HFF-Myc (cell line): ENCODE data around the gene SDHC.
"Not testable (repeated sequence)": the region's sequence is repeated elsewhere in the genome, so short reads cannot be mapped to it uniquely, and the experiment has no call there.

Experiments used
- DNase-seq: peaks from one replicate; pipeline ENCODE4 v3.0.0-alpha.2; 2011; ENCODE audit warnings: low read depth; ENCODE audit errors: extremely low read depth
- H3K4me3 ChIP-seq: replicated peaks from 2 replicates; pipeline ENCODE4 v1.5.1; 2011; ENCODE audit warnings: low read depth, mild to moderate bottlenecking, control low read depth, low read length
- TF ChIP-seq, protein P1 (sequence below): IDR thresholded peaks from 2 replicates; pipeline ENCODE4 v1.5.1; 2012; ENCODE audit warnings: mild to moderate bottlenecking, low read depth, low read length, control low read depth; ENCODE audit errors: missing control alignments

SDHC gene

DNA sequence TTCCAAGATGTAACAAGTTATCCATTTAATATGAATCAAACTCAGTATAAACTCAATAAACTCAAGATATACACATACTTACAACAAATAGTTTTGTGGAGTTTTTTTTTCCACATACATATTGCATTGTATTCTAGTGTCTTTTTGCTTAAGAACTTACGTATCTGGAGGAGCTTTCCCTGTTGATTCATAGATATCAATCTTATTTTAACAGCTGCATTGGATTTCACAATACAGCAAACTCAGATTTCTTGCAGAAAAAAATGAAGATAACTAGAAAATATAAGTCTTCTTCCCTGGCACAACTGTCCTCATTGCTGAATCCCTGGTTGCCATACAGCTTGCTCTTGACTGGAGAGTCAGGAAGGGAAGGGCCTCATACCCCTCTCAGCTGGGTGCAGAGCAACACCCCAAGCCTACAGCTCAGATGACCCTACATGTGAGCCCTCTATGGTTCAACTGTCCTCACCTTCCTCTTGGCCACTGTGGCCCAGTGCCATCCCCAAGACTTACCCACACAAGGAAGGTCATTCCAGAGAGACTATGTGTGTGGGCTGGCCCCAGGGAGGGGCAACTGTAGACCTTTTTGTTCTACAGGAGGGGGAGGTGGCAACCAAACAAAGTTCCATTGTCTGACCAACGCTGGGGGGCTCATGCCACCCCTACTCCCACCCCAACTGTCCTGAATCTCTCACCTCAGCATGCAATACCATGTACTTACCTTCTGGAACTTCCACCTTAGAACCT lies 6.1 kb upstream of the SDHC start:
- H3K4me3 ChIP-seq = no peak overlapping the region
- TF ChIP-seq, protein P1, sequence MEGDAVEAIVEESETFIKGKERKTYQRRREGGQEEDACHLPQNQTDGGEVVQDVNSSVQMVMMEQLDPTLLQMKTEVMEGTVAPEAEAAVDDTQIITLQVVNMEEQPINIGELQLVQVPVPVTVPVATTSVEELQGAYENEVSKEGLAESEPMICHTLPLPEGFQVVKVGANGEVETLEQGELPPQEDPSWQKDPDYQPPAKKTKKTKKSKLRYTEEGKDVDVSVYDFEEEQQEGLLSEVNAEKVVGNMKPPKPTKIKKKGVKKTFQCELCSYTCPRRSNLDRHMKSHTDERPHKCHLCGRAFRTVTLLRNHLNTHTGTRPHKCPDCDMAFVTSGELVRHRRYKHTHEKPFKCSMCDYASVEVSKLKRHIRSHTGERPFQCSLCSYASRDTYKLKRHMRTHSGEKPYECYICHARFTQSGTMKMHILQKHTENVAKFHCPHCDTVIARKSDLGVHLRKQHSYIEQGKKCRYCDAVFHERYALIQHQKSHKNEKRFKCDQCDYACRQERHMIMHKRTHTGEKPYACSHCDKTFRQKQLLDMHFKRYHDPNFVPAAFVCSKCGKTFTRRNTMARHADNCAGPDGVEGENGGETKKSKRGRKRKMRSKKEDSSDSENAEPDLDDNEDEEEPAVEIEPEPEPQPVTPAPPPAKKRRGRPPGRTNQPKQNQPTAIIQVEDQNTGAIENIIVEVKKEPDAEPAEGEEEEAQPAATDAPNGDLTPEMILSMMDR = no peak

DNA sequence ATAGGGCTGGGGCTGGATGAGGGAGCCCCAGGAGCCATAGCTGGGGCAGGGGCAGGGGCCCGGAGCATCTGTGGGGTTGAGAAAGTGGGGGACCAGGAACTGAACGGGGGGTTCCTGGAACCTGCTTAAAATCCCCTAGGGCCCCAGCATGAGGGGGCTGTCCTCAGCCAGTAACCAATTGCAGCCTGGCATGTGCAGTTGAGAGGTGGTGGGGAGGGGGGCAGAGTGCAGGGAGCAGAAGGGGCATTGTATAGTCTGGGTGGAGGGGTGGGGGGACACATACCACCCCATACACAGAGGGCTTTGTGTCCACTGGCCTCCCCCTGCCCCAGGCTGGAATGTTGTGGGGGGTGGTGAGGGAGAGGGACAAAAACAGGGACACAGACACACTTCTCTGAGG lies 4.3 kb upstream of the SDHC start, which contains the start of gene MPZ:
Gene MPZ (minus strand): TSS at position 101 of the 400 bp plus-strand sequence. CDS start 63 bp downstream, at position 38.
- DNase-seq = no peak
- TF ChIP-seq, protein P1 = no peak
- H3K4me3 ChIP-seq = no peak within 1 kb of the TSS

More for the DNA sequence above, 6.1 kb upstream of the SDHC start:
- DNase-seq = no peak

DNA sequence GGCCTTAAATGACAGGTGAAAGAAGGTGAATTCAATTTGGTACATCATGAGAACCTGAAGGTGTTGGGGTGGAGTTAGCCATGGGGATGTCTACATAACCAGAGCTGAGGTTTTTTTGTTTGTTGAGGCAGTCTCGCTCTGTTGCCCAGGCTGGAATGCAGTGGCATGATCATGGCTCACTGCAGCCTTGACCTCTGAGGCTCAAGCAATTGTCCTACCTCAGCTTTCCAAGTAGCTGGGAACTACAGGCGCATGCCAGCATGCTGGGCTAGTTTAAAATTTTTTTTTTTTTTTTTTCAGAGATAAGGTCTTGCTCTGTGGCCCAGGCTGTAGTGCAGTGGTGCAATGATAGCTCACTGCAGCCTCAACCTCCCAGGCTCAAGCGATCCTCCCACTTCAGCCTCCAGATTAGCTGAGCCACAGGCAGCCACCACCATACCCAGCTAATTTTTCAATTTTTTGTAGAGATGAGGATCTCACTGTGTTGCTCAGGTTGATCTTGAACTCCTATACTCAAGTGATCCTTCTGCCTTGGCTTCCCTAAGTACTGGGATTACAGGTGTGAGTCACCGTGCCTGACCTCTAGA lies 2.5 kb upstream of the SDHC start:
- DNase-seq = no peak
- TF ChIP-seq, protein P1 = no peak
- no peak overlapping the region for H3K4me3 ChIP-seq

DNA sequence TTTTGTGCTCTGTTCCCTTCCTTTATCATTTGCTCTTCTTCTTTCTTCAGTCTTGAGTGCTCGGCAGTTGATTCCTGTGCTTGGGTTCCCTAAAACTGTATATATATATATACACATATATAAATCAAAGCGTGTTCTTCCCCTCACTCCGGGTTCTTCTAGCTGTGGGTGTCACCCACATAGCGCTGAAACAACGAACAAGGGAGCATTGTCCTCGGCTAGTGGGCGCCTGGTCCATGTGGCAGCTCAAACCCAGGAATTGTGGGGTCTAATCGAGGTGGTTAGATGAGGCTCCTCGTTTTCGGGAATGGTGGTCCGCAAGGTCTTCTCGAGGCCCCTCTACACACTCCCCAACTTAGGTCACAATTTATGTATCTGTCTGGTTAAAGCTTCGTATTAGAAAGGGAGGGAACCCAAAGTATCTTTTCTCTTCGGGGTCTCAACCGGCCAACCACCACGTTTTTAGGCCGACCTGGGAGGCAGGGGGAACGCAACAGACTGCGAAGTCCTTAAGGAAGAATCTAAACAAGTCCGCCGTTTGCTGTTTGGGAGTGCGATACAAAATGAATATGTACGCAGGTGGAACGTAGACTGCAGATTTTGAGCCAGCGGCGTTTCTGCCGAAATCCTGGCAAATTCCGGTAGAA lies 504 bp upstream of the SDHC start:
- H3K4me3 ChIP-seq = peak overlapping the region; percentile 95
- TF ChIP-seq, protein P1 = no peak
- DNase-seq = no peak

DNA sequence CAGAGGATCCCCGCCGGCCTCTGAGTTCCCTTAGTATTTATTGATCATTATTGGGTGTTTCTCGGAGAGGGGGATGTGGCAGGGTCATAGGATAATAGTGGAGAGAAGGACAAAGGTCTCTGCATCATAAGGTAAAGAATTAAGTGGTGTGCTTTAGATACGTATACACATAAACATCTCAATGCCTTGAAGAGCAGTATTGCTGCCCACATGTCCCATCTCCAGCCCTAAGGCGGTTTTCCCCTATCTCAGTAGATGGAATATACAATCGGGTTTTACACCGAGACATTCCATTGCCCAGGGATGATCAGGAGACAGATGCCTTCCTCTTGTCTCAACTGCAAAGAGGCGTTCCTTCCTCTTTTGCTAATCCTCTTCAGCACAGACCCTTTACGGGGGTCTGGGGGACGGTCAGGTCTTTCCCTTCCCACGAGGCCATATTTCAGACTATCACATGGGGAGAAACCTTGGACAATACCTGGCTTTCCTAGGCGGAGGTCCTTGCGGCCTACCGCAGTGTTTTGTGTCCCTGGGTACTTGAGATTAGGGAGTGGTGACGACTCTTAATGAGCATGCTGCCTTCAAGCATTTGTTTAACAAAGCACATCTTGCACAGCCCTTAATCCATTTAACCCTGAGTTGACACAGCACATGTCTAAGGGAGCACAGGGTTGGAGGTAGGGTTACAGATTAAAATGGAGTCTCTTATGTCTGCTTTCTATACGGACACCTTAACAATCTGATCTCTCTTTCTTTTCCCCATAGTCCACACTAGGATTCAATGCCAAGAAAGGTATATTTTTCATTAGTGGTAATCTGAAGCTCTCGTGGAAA lies 1.9 kb downstream of the SDHC start:
- not testable (repeated sequence) for H3K4me3 ChIP-seq

DNA sequence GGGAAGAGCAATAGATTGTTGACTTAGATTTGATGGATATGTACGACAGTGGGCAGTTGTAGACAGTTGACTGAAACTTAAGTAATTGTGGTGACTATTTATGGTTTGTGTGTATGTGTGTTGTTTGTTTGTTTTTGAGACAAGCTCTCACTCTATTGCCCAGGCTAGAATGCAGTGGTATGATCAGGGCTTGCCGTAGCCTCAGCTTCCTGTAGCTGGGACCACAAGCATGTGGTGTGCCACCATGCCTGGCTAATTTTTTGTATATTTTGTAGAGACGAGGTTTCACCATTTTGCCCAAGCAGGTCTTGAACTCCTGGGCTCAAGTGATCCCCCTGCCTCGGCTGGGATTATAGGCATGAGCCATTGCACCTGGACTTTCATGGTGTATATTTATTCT lies 9.8 kb downstream of the SDHC start:
- DNase-seq = no peak
- no peak overlapping the region for H3K4me3 ChIP-seq
- TF ChIP-seq, protein P1 = no peak

More for the DNA sequence above, 1.9 kb downstream of the SDHC start:
- DNase-seq = not testable (repeated sequence)
